BLaER1 (cell line): ENCODE measurements around the gene SLFN13.
"Not testable (repeated sequence)": the region's sequence is repeated elsewhere in the genome, so short reads cannot be mapped to it uniquely, and the experiment has no call there.

Experiments
- H3K27ac ChIP-seq: shearing (Covaris generic); formaldehyde crosslinking; 2 replicates; pipeline ENCODE4 v1.8.1; 2022
- H3K27me3 ChIP-seq: shearing (Covaris generic); formaldehyde crosslinking; 2 replicates; pipeline ENCODE4 v1.8.1; 2022
- H3K36me3 ChIP-seq: shearing (Covaris generic); formaldehyde crosslinking; 2 replicates; pipeline ENCODE4 v1.8.1; 2022
- H3K4me1 ChIP-seq: shearing (Covaris generic); formaldehyde crosslinking; 2 replicates; pipeline ENCODE4 v1.8.1; 2022
- H3K4me2 ChIP-seq: shearing (Covaris generic); formaldehyde crosslinking; 2 replicates; pipeline ENCODE4 v1.8.1; 2022
- H3K4me3 ChIP-seq: shearing (Covaris generic); formaldehyde crosslinking; 2 replicates; pipeline ENCODE4 v1.8.1; 2022
- H3K9ac ChIP-seq: shearing (Covaris generic); formaldehyde crosslinking; 2 replicates; pipeline ENCODE4 v1.8.1; 2022
- H3K9me3 ChIP-seq: shearing (Covaris generic); formaldehyde crosslinking; 2 replicates; pipeline ENCODE4 v1.8.1; 2022
- H4K20me1 ChIP-seq: shearing (Covaris generic); formaldehyde crosslinking; 2 replicates; pipeline ENCODE4 v1.8.1; 2022
- Cebpa-rat ChIP-seq: shearing (Covaris generic); IDR thresholded peaks from 2 replicates; pipeline ENCODE4 v1.8.1; 2022

Gene SLFN13

GRCh38 chr17:35476283-35476820, 27.8 kb upstream of the SLFN13 start:
- H3K9me3 ChIP-seq: no peaks in the 10 kb centered on the region
- no peak overlapping the region for H3K9ac ChIP-seq
- no peak for TF ChIP-seq Cebpa-rat
- H3K4me1 ChIP-seq: peaks cover 5% of the 10 kb centered on the region; the same call in 1 of the 2 replicates
- no peaks in the 10 kb centered on the region for H4K20me1 ChIP-seq
- no peak overlapping the region for H3K27ac ChIP-seq
- H3K36me3 ChIP-seq: no peaks in the 10 kb centered on the region
- no peak overlapping the region for H3K4me2 ChIP-seq
- no peak overlapping the region for H3K4me3 ChIP-seq
- H3K27me3 ChIP-seq: no peaks in the 10 kb centered on the region

DNA sequence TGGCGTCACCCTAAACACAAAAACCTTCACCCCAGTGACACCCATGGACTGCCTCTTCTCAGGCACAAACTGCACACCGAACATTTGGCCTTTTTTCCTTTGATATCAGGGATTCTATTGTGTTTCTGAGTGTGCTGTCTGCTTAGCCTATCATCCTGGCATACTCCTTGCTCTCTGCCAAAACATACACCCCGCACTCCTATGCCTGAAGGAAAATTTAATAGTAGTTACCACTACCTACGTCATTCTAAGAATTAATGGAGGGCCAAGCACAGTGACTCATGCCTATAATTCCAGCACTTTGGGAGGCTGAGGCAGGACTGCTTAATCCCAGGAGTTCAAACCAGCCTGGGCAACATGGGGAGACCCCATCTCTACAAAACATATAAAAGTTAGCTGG, 19.9 kb upstream of the SLFN13 start:
- Histone ChIP-seq H3K9me3 (no peaks in the 10 kb centered on the region), H4K20me1 (no peaks in the 10 kb centered on the region), H3K9ac (no peak overlapping the region), H3K27me3 (no peaks in the 10 kb centered on the region), H3K4me3 (no peak overlapping the region), H3K4me1 (no peaks in the 10 kb centered on the region), H3K27ac (no peak overlapping the region), H3K4me2 (no peak overlapping the region), H3K36me3 (no peaks in the 10 kb centered on the region)
- no peak for TF ChIP-seq Cebpa-rat

DNA sequence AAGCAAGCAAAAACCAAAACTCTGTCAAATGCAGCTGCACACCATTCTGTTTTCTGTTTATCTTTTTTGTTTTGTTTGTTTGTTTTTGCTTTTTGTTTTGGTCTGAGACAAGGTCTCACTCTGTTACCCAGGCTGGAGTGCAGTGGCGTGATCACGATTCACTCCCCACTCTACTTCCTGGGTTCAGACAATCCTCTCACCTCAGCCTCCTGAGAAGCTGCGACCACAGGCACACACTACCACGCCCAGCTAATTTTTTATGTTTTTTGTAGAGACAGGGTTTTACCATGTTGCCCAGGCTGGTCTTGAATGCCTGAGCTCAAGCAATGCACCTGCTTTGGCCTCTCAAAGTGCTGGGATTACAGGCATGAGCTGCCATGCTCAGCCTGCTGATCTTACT, 19.3 kb upstream of the SLFN13 start:
- Histone ChIP-seq H3K4me1 (no peaks in the 10 kb centered on the region), H3K4me2 (no peak overlapping the region), H3K27ac (no peak overlapping the region), H4K20me1 (no peaks in the 10 kb centered on the region), H3K9ac (no peak overlapping the region), H3K9me3 (no peaks in the 10 kb centered on the region), H3K27me3 (no peaks in the 10 kb centered on the region), H3K4me3 (no peak overlapping the region), H3K36me3 (no peaks in the 10 kb centered on the region)
- TF ChIP-seq Cebpa-rat: no peak

DNA sequence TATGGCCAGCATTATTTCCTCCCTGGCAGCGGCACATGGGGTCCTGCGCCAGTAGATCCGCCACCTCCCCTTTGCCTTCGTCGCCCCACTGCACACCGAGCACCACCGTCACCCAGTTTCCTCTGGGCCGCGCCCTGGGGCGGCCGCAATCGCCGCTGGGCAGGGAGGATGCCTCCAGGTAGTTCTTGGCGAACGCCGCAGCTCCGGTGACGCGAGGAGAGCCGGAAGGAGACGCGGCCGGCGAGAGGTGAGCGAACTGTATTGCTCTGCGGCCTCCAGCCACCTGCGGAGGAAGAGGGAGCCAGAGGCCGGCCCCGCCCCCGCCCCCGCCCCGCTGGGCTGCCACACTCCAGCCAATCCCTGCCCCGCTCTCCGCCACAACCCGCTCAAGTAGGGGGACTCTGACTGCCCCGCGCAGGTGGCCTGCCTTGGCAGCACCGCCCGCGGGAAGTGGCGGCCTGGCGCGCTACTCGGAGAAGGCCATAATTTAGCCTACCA, 11.8 kb upstream of the SLFN13 start:
- Histone ChIP-seq H3K4me1 (peaks cover 17% of the 10 kb centered on the region), H3K9me3 (no peaks in the 10 kb centered on the region), H3K4me2 (peak overlapping the region; percentile 80), H3K36me3 (no peaks in the 10 kb centered on the region), H3K27ac (no peak overlapping the region), H3K4me3 (peak overlapping the region; percentile 57), H3K27me3 (no peaks in the 10 kb centered on the region), H3K9ac (no peak overlapping the region), H4K20me1 (no peaks in the 10 kb centered on the region)
- no peak for TF ChIP-seq Cebpa-rat

GRCh38 chr17:35454035-35454434, 5.5 kb upstream of the SLFN13 start:
- not testable (repeated sequence) for H4K20me1 ChIP-seq, H3K4me1 ChIP-seq, H3K9me3 ChIP-seq, H3K9ac ChIP-seq, H3K27ac ChIP-seq, H3K4me3 ChIP-seq, H3K36me3 ChIP-seq, H3K27me3 ChIP-seq, H3K4me2 ChIP-seq

DNA sequence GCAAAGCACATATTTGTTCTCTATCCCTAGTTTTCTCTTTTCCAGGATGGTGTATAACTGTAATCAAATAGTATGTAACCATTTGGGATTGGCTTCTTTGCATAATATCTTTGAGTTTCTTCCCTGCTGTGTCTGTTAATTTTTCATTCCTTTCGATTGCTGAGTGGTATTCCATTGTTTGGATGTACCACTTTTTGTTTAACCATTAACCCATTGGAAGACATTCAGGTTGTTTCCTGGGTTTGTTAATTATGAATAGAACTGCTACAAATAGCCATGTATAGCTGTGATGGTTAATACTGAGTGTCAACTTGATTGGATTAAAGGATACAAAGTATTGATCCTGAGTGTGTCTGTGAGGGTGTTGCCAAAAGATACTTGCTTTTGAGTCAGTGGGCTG, 4.6 kb upstream of the SLFN13 start:
- Histone ChIP-seq H3K27me3 (peaks cover 16% of the 10 kb centered on the region), H3K36me3 (no peaks in the 10 kb centered on the region), H3K4me1 (peaks cover 16% of the 10 kb centered on the region), H4K20me1 (no peaks in the 10 kb centered on the region), H3K9ac (no peak overlapping the region), H3K27ac (no peak overlapping the region), H3K4me3 (no peak overlapping the region), H3K9me3 (peaks cover 8% of the 10 kb centered on the region; the same call in 1 of the 2 replicates), H3K4me2 (no peak overlapping the region)
- no peak for TF ChIP-seq Cebpa-rat

- H3K4me3 ChIP-seq: peak overlapping the region; percentile 69
- peaks cover 16% of the 10 kb centered on the region for H3K27me3 ChIP-seq
- peak overlapping the region; percentile 31; the same call in 1 of the 2 replicates for H3K9ac ChIP-seq
- H3K4me1 ChIP-seq: peaks cover 31% of the 10 kb centered on the region
- no peaks in the 10 kb centered on the region for H4K20me1 ChIP-seq
- H3K36me3 ChIP-seq: no peaks in the 10 kb centered on the region
- H3K27ac ChIP-seq: peak overlapping the region; percentile 38; the same call in 1 of the 2 replicates
- H3K4me2 ChIP-seq: peak overlapping the region; percentile 91
- peaks cover 6% of the 10 kb centered on the region; the same call in 1 of the 2 replicates for H3K9me3 ChIP-seq
- TF ChIP-seq Cebpa-rat: no peak
Measured at GRCh38 chr17:35449371-35449931, 885 bp upstream of the SLFN13 start.

GRCh38 chr17:35448899-35449227, 297 bp upstream of the SLFN13 start:
- Histone ChIP-seq H3K9ac (peak overlapping the region; percentile 74; the same call in 1 of the 2 replicates), H3K36me3 (no peaks in the 10 kb centered on the region), H4K20me1 (no peaks in the 10 kb centered on the region), H3K4me1 (peaks cover 31% of the 10 kb centered on the region), H3K27ac (peak overlapping the region; percentile 78; the same call in 1 of the 2 replicates), H3K9me3 (no peaks in the 10 kb centered on the region), H3K4me3 (peak overlapping the region; percentile 69), H3K4me2 (peak overlapping the region; percentile 91), H3K27me3 (peaks cover 16% of the 10 kb centered on the region)
- no peak for TF ChIP-seq Cebpa-rat

- Histone ChIP-seq H3K9ac (peak overlapping the region; percentile 74), H3K36me3 (no peaks in the 10 kb centered on the region), H3K4me3 (peak overlapping the region; percentile 69), H3K27ac (peak overlapping the region; percentile 78), H4K20me1 (no peaks in the 10 kb centered on the region), H3K9me3 (no peaks in the 10 kb centered on the region), H3K27me3 (peaks cover 16% of the 10 kb centered on the region), H3K4me1 (peaks cover 31% of the 10 kb centered on the region), H3K4me2 (peak overlapping the region; percentile 91)
- TF ChIP-seq Cebpa-rat: no peak
Measured at GRCh38 chr17:35447499-35447898, 1.1 kb downstream of the SLFN13 start.

GRCh38 chr17:35438433-35438832, 10.1 kb downstream of the SLFN13 start:
- TF ChIP-seq Cebpa-rat: no peak
- no peak overlapping the region for H3K9ac ChIP-seq
- H3K27me3 ChIP-seq: no peaks in the 10 kb centered on the region
- no peak overlapping the region for H3K4me2 ChIP-seq
- peaks cover 10% of the 10 kb centered on the region; the same call in 1 of the 2 replicates for H3K9me3 ChIP-seq
- no peak overlapping the region for H3K4me3 ChIP-seq
- H3K27ac ChIP-seq: no peak overlapping the region
- no peaks in the 10 kb centered on the region for H4K20me1 ChIP-seq
- H3K36me3 ChIP-seq: no peaks in the 10 kb centered on the region
- H3K4me1 ChIP-seq: no peaks in the 10 kb centered on the region
